ENCODE data around the gene FAM124B. TPM values are rescaled to one million over a fixed set of nuclear protein-coding genes. Genes with fewer than 3 reads are reported as not detected.

The FAM124B gene
- total RNA-seq, 2 donors from 2014 or later: 0.37 to 0.42 TPM

DNA sequence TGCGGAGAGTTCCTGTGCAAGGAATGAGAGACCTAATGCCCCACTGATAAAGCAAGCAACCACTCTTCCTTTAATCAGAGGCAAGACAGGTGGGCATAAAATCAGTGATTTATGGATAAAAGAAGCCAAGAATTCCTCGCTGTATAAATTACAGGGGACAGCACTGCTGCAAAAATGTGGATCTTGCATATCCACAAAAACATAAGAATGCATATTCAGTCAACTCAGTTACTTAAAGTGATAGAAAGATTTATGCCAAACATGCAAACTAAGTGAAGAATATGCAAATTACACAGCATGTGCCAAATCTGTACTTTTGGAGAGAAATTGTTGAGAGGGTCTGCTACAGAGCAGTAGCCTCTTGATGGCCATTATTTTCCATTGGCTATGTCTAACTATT is 67.2 kb downstream of the FAM124B start:
- Histone ChIP-seq H3K4me1 (no peaks in the 10 kb centered on the region), H3K27me3 (no peaks in the 10 kb centered on the region), H3K4me3 (no peak overlapping the region), H3K36me3 (no peaks in the 10 kb centered on the region), H3K27ac (no peak overlapping the region), H3K9me3 (no peaks in the 10 kb centered on the region), H3K9ac (ENCODE audit: low read depth in 2 of 2, low read length in 2 of 2) (no peak overlapping the region)
- no peak for DNase-seq
- TF ChIP-seq, protein P1, sequence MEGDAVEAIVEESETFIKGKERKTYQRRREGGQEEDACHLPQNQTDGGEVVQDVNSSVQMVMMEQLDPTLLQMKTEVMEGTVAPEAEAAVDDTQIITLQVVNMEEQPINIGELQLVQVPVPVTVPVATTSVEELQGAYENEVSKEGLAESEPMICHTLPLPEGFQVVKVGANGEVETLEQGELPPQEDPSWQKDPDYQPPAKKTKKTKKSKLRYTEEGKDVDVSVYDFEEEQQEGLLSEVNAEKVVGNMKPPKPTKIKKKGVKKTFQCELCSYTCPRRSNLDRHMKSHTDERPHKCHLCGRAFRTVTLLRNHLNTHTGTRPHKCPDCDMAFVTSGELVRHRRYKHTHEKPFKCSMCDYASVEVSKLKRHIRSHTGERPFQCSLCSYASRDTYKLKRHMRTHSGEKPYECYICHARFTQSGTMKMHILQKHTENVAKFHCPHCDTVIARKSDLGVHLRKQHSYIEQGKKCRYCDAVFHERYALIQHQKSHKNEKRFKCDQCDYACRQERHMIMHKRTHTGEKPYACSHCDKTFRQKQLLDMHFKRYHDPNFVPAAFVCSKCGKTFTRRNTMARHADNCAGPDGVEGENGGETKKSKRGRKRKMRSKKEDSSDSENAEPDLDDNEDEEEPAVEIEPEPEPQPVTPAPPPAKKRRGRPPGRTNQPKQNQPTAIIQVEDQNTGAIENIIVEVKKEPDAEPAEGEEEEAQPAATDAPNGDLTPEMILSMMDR (IDR thresholded peaks at IDR 0.05): no peak
- intact Hi-C loops (cut with DNase I): no loop called here

DNA sequence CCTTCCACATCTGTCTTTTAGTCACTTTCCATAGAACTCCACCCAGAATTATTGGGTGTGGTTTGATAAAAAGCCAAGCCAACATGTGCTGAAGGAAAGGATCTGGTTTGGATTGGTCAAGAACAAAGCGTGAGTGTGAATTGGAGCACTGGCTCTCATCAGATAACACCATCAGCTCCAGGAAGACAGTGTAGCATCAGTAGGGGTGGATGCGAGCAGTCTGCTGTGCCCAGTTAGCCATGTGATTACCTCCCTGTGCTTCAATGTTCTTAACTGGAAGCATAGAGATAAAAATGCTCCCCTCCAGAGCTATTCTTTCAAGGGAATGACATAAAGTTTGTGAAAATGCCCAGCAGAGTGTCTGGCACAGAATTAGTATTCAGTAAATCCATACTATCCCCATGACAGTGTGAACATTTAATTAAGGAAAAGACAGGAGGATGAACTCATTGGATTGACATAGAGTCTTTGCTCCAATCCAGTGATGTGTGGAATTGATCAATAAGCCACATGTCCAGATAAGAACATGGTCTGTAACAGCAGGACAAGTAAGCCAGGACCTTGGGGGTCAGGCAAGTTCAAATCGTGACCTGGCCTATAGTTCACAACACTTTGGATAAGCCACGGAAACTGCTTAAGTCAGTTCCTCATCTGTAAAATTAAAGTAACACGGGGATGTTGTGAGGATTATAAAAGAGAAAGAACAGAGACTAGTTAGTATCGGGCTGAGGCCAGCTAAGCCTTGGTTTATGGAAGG is 68.0 kb downstream of the FAM124B start:
- no peak overlapping the region for H3K9ac ChIP-seq (ENCODE audit: low read depth in 2 of 2, low read length in 2 of 2)
- no peak overlapping the region for H3K4me3 ChIP-seq
- H3K4me1 ChIP-seq: no peaks in the 10 kb centered on the region
- no peak overlapping the region for H3K27ac ChIP-seq
- intact Hi-C loops (cut with DNase I): no loop called here
- no peak for DNase-seq
- H3K9me3 ChIP-seq: no peaks in the 10 kb centered on the region
- no peaks in the 10 kb centered on the region for H3K27me3 ChIP-seq
- TF ChIP-seq, protein P1 (IDR thresholded peaks at IDR 0.05): no peak
- no peaks in the 10 kb centered on the region for H3K36me3 ChIP-seq

DNA sequence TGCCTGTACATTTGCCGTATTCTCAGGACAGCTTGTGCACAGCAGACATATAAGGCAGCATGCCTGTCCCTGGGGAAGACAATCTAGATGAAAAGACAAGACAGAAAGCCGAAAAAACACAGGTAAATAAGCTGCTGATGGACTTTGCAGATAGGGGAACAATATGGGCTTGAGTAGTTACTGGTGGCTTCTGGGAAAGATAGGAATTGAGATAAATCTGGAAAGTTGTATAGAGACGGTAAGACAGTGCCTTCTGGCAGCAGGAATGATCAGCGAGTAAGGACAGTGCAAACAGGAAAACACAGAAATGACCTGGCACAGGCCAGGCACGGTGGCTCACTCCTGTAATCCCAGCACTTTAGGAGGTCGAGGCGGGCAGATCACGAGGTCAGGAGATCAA is 70.2 kb downstream of the FAM124B start:
- H3K36me3 ChIP-seq: no peaks in the 10 kb centered on the region
- H3K9ac ChIP-seq (ENCODE audit: low read depth in 2 of 2, low read length in 2 of 2): no peak overlapping the region
- TF ChIP-seq, protein P1 (IDR thresholded peaks at IDR 0.05): no peak
- H3K9me3 ChIP-seq: no peaks in the 10 kb centered on the region
- DNase-seq: no peak
- H3K4me1 ChIP-seq: no peaks in the 10 kb centered on the region
- intact Hi-C loops (cut with DNase I): no loop called here
- no peak overlapping the region for H3K27ac ChIP-seq
- no peak overlapping the region for H3K4me3 ChIP-seq
- no peaks in the 10 kb centered on the region for H3K27me3 ChIP-seq

DNA sequence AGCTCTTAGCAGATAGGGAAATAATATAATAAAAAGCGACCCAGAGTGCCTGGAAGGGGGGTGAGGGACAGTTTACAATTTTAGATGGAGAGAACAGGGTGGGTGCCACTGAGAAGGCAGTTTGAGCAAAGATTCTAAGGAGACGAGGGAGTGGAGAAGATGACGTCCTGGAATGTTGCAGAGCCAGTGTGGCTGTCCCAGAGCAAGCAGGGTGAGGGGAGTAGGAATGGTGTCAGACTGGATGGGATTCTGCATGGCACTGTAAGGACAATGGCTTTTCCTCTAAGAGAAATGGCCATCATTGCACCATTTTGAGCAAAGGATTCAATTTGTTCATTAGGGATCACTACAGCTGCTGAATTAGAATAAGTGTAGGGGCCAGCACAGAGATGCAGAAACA is 73.1 kb downstream of the FAM124B start:
- intact Hi-C loops (cut with DNase I): no loop called here
- H3K27me3 ChIP-seq: no peaks in the 10 kb centered on the region

More for the DNA sequence above, 73.1 kb downstream of the FAM124B start:
- Histone ChIP-seq H3K9me3 (no peaks in the 10 kb centered on the region), H3K36me3 (no peaks in the 10 kb centered on the region), H3K4me1 (no peaks in the 10 kb centered on the region), H3K27ac (no peak overlapping the region), H3K9ac (ENCODE audit: low read depth in 2 of 2, low read length in 2 of 2) (no peak overlapping the region), H3K4me3 (no peak overlapping the region)
- TF ChIP-seq, protein P1 (IDR thresholded peaks at IDR 0.05): no peak
- no peak for DNase-seq

Other genes starting within 250 kb of the FAM124B start
- gene CUL3, start 183.3 kb upstream of the FAM124B start, total RNA-seq: 10 to 100 TPM; 83.9 to 88.3 TPM

Measured in colonic mucosa (tissue), 4 donors.